ENCODE results near the gene SLC6A17. TPM values are rescaled to one million over a fixed set of nuclear protein-coding genes. Genes with fewer than 3 reads are reported as not detected.

SLC6A17 gene
- total and polyA plus RNA-seq, 2 experiments from 2014 or later = 0.03 to 0.17 TPM

DNA sequence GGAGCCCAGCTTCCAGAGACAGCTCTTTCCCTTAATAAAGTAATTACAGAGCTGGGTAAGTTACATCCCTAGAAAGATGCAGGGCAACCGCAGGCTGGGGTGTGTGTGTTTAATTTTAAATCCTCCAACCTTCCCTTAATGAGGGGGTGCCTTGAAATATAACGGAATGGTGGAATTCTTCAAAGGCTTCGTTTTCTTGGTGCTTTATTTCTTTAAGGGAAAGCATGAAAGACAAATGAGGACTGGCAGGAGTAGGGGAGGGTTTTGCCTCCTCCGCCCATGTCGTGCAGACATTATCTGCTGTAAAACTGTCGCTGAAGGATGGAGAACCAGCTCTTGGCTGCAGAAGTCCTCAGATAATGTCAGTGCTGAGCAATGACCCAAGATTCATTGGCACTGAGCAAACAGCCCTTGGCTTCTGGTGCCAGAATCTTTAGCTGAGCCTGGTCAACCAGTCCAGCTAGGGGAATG is 15.5 kb downstream of the SLC6A17 start (continued):
- TF ChIP-seq, protein P1, sequence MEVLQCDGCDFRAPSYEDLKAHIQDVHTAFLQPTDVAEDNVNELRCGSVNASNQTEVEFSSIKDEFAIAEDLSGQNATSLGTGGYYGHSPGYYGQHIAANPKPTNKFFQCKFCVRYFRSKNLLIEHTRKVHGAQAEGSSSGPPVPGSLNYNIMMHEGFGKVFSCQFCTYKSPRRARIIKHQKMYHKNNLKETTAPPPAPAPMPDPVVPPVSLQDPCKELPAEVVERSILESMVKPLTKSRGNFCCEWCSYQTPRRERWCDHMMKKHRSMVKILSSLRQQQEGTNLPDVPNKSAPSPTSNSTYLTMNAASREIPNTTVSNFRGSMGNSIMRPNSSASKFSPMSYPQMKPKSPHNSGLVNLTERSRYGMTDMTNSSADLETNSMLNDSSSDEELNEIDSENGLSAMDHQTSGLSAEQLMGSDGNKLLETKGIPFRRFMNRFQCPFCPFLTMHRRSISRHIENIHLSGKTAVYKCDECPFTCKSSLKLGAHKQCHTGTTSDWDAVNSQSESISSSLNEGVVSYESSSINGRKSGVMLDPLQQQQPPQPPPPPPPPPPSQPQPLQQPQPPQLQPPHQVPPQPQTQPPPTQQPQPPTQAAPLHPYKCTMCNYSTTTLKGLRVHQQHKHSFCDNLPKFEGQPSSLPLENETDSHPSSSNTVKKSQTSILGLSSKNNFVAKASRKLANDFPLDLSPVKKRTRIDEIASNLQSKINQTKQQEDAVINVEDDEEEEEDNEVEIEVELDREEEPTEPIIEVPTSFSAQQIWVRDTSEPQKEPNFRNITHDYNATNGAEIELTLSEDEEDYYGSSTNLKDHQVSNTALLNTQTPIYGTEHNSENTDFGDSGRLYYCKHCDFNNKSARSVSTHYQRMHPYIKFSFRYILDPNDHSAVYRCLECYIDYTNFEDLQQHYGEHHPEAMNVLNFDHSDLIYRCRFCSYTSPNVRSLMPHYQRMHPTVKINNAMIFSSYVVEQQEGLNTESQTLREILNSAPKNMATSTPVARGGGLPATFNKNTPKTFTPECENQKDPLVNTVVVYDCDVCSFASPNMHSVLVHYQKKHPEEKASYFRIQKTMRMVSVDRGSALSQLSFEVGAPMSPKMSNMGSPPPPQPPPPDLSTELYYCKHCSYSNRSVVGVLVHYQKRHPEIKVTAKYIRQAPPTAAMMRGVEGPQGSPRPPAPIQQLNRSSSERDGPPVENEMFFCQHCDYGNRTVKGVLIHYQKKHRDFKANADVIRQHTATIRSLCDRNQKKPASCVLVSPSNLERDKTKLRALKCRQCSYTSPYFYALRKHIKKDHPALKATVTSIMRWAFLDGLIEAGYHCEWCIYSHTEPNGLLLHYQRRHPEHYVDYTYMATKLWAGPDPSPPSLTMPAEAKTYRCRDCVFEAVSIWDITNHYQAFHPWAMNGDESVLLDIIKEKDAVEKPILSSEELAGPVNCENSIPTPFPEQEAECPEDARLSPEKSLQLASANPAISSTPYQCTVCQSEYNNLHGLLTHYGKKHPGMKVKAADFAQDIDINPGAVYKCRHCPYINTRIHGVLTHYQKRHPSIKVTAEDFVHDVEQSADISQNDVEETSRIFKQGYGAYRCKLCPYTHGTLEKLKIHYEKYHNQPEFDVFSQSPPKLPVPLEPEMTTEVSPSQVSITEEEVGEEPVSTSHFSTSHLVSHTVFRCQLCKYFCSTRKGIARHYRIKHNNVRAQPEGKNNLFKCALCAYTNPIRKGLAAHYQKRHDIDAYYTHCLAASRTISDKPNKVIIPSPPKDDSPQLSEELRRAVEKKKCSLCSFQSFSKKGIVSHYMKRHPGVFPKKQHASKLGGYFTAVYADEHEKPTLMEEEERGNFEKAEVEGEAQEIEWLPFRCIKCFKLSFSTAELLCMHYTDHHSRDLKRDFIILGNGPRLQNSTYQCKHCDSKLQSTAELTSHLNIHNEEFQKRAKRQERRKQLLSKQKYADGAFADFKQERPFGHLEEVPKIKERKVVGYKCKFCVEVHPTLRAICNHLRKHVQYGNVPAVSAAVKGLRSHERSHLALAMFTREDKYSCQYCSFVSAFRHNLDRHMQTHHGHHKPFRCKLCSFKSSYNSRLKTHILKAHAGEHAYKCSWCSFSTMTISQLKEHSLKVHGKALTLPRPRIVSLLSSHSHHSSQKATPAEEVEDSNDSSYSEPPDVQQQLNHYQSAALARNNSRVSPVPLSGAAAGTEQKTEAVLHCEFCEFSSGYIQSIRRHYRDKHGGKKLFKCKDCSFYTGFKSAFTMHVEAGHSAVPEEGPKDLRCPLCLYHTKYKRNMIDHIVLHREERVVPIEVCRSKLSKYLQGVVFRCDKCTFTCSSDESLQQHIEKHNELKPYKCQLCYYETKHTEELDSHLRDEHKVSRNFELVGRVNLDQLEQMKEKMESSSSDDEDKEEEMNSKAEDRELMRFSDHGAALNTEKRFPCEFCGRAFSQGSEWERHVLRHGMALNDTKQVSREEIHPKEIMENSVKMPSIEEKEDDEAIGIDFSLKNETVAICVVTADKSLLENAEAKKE (CRISPR knock-in tag; IDR thresholded peaks at IDR 0.05) = no peak
- TF ChIP-seq EZH2 (IDR thresholded peaks at IDR 0.05; ENCODE audit: low read depth, unreplicated experiment) (no peak), EZH2phosphoT487 (IDR thresholded peaks at IDR 0.05; ENCODE audit: unreplicated experiment) (no peak)

DNA sequence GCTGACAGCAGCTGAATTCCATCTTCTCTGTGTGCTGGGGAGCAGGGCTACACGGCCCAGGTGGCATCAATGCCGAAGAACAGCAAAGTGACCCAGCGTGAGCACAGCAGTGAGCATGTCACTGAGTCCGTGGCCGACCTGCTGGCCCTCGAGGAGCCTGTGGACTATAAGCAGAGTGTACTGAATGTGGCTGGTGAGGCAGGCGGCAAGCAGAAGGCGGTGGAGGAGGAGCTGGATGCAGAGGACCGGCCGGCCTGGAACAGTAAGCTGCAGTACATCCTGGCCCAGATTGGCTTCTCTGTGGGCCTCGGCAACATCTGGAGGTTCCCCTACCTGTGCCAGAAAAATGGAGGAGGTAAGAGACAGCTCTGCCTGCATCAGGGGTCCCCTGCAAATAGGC is 16.6 kb downstream of the SLC6A17 start:
- no peaks in the 10 kb centered on the region for H3F3A ChIP-seq (replicated peaks; ENCODE audit: low read depth)
- H3K27me3 Mint-ChIP-seq (ENCODE audit: insufficient read depth, low read depth, poor library complexity) = peaks cover 4% of the 10 kb centered on the region
- peaks cover 5% of the 10 kb centered on the region for H3K4me1 Mint-ChIP-seq
- TF ChIP-seq POLR2AphosphoS5 (IDR thresholded peaks at IDR 0.05; ENCODE audit: low read depth) = no peak
- TF ChIP-seq, protein P2, sequence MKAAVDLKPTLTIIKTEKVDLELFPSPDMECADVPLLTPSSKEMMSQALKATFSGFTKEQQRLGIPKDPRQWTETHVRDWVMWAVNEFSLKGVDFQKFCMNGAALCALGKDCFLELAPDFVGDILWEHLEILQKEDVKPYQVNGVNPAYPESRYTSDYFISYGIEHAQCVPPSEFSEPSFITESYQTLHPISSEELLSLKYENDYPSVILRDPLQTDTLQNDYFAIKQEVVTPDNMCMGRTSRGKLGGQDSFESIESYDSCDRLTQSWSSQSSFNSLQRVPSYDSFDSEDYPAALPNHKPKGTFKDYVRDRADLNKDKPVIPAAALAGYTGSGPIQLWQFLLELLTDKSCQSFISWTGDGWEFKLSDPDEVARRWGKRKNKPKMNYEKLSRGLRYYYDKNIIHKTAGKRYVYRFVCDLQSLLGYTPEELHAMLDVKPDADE (IDR thresholded peaks at IDR 0.05) = no peak
- no peak for TF ChIP-seq EZH2 (IDR thresholded peaks at IDR 0.05; ENCODE audit: low read depth, unreplicated experiment)
- no peak for TF ChIP-seq NANOG (IDR thresholded peaks at IDR 0.05; ENCODE audit: borderline replicate concordance)
- TF ChIP-seq, protein P3, sequence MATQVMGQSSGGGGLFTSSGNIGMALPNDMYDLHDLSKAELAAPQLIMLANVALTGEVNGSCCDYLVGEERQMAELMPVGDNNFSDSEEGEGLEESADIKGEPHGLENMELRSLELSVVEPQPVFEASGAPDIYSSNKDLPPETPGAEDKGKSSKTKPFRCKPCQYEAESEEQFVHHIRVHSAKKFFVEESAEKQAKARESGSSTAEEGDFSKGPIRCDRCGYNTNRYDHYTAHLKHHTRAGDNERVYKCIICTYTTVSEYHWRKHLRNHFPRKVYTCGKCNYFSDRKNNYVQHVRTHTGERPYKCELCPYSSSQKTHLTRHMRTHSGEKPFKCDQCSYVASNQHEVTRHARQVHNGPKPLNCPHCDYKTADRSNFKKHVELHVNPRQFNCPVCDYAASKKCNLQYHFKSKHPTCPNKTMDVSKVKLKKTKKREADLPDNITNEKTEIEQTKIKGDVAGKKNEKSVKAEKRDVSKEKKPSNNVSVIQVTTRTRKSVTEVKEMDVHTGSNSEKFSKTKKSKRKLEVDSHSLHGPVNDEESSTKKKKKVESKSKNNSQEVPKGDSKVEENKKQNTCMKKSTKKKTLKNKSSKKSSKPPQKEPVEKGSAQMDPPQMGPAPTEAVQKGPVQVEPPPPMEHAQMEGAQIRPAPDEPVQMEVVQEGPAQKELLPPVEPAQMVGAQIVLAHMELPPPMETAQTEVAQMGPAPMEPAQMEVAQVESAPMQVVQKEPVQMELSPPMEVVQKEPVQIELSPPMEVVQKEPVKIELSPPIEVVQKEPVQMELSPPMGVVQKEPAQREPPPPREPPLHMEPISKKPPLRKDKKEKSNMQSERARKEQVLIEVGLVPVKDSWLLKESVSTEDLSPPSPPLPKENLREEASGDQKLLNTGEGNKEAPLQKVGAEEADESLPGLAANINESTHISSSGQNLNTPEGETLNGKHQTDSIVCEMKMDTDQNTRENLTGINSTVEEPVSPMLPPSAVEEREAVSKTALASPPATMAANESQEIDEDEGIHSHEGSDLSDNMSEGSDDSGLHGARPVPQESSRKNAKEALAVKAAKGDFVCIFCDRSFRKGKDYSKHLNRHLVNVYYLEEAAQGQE (IDR thresholded peaks at IDR 0.05; ENCODE audit: unreplicated experiment) = no peak
- TF ChIP-seq JUNB (IDR thresholded peaks at IDR 0.05; ENCODE audit: unreplicated experiment) = no peak
- TF ChIP-seq STAT1 (IDR thresholded peaks at IDR 0.05; ENCODE audit: unreplicated experiment) = no peak
- no peak for TF ChIP-seq CREB1 (CRISPR knock-in tag; IDR thresholded peaks at IDR 0.05; ENCODE audit: low read depth)
- no peak for TF ChIP-seq ZNF114 (CRISPR knock-in tag; IDR thresholded peaks at IDR 0.05)
- no peak for TF ChIP-seq ZNF331 (CRISPR knock-in tag; IDR thresholded peaks at IDR 0.05; ENCODE audit: low read depth)
- TF ChIP-seq EZH2phosphoT487 (IDR thresholded peaks at IDR 0.05; ENCODE audit: unreplicated experiment) = no peak

More for the DNA sequence above, 16.6 kb downstream of the SLC6A17 start:
- no peaks in the 10 kb centered on the region for H3K36me3 ChIP-seq (ENCODE audit: insufficient read depth)
- H3K79me2 ChIP-seq (replicated peaks; ENCODE audit: insufficient read depth) = no peaks in the 10 kb centered on the region
- Mint-ChIP-seq H3K4me3 (no peak overlapping the region), H3K27ac (no peak overlapping the region), H3K9me3 (no peaks in the 10 kb centered on the region), H3K36me3 (ENCODE audit: low read depth) (no peaks in the 10 kb centered on the region)
- H3K9me2 ChIP-seq (ENCODE audit: insufficient read depth) = 0 out of 2 replicates have a peak, but pooled peaks cover 4% of the 10 kb centered on the region
- H3K27me3 ChIP-seq (ENCODE audit: insufficient read depth) = no peaks in the 10 kb centered on the region
- no peak overlapping the region for H3K27ac ChIP-seq (ENCODE audit: low read depth)
- no peak for ATAC-seq
- H3K4me1 ChIP-seq (ENCODE audit: insufficient read depth) = no peaks in the 10 kb centered on the region
- H3K4me3 ChIP-seq = no peak overlapping the region
- H2AFZ ChIP-seq = no peak overlapping the region
- H3K4me2 ChIP-seq = no peak overlapping the region
- no peak for DNase-seq (ENCODE audit: low spot score)
- H4K20me1 ChIP-seq (replicated peaks; ENCODE audit: insufficient read depth) = no peaks in the 10 kb centered on the region

Measured in GM23338 (cell line).